ENCODE results near the gene TNFSF4.

DNA sequence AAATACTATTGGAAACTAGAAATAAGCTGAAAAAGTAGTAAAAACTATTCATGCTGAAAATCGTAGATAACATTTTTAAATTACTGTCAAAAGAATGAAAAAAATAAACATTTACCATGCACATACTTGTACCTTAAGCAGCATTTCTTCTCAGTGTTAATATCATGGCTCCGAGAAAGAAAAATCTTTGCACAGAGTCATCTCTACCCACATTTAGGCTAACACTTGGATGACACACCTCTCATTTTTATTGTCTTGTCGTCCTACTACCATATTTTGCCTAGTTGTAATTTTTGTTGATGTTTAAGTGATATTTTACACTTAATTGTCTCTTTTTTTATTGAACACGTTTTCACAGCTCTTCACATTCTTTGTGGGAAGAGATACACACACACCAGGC is 1.7 kb upstream of the TNFSF4 start:
- no peak for TF ChIP-seq EZH2 (IDR thresholded peaks at IDR 0.05)
- no peak for TF ChIP-seq FOXP2 (optimal IDR thresholded peaks at IDR 0.05; ENCODE audit: control extremely low read depth, extremely low read length, insufficient read depth)

Measured in SK-N-MC (cell line).